Activated T-helper 2 cell treated with anti-CD3 and anti-CD28 coated beads, Interferon-gamma antibody, Interleukin-2, Interleukin-4, amounts not matched to agents 10 μg/mL and 5 μg/mL and 100 μg/mL, durations not matched to agents 14 hours and 24 hours and 36 hours (primary cell): ENCODE results near the gene SOX2. TPM values are rescaled to one million over a fixed set of nuclear protein-coding genes. Genes with fewer than 3 reads are reported as not detected.

Experiments used
- DNase-seq: peaks from one replicate; pipeline ENCODE4 v3.0.0; 2021; ENCODE audit warnings: low spot score
- H3K27ac Mint-ChIP-seq: one replicate; pipeline ENCODE4 v1.8.0; 2021; ENCODE audit warnings: mixed read lengths
- H3K27me3 Mint-ChIP-seq: one replicate; pipeline ENCODE4 v1.8.0; 2021; ENCODE audit warnings: low read depth, mixed read lengths
- H3K36me3 Mint-ChIP-seq: one replicate; pipeline ENCODE4 v1.8.0; 2021; ENCODE audit warnings: low read depth, mixed read lengths
- H3K4me1 Mint-ChIP-seq: one replicate; pipeline ENCODE4 v1.8.0; 2021; ENCODE audit warnings: low read depth, mixed read lengths
- H3K4me3 Mint-ChIP-seq: one replicate; pipeline ENCODE4 v1.8.0; 2021; ENCODE audit warnings: low read depth, mild to moderate bottlenecking, moderate library complexity, mixed read lengths
- H3K9me3 Mint-ChIP-seq: one replicate; pipeline ENCODE4 v1.8.0; 2021; ENCODE audit warnings: mixed read lengths
- intact Hi-C: fragments of 100-400 bp; cut with micrococcal nuclease; formaldehyde crosslinking; loops from one replicate; pipeline ENCODE4 v1.15.1; 2023
- total RNA-seq: library from RNA; stranded (reverse); gene quantifications from 2 replicates; pipeline ENCODE4 v1.2.3, GENCODE V29; 2022

SOX2 gene
- total RNA-seq, 1 donor from 2014 or later = not detected

DNA sequence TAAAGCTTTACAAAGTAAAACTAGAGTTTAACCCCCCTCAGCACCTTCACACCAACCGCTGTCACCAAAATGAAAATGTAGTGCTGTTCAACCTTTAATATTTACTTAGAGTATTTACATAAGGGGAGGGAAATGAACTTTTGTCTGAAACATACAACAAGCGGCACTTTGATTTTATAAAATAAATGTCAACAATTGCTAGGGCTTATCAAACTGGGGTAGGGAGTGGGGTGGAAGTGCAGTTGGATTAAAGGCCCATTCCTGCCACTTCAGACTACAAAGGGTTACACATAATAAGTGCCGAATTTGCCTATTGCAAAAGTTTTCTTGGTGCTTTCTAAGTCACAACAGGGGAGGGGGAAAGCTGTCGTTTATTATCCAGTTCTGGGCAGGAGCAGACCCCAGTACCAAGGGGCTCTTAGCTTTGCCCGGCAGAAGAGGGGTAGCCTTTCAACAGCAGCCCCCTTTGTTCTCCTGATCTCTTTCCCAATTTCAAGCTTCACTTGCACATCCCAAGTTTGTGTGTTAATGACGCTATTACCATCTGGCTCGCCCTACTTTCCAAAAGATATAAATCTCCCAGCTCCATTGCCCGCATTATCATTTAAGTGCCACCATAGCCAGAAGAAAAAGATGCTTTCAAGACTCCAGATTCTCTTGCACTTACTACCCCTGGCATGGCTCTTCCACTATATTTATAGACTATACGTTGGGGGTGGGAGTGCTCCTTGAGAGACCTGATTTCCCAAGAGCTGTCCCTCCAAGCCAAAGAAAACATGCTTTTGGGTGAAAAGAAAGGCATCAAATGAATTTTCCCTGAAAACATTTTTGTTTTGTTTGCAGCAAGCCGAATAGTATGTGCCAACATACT lies 17.0 kb downstream of the SOX2 start:
- peaks cover 9% of the 10 kb centered on the region for H3K9me3 Mint-ChIP-seq
- no peak overlapping the region for H3K4me3 Mint-ChIP-seq
- intact Hi-C loops = loop anchor here (5.0 to 10.0 kb wide), 2 partner anchors 954 to 1694 kb away; partner anchors contain the start of gene PEX5L
- H3K27me3 Mint-ChIP-seq = peaks cover 65% of the 10 kb centered on the region
- no peak for DNase-seq
- H3K36me3 Mint-ChIP-seq = peaks cover 7% of the 10 kb centered on the region
- H3K4me1 Mint-ChIP-seq = peaks cover 6% of the 10 kb centered on the region
- H3K27ac Mint-ChIP-seq = no peak overlapping the region

DNA sequence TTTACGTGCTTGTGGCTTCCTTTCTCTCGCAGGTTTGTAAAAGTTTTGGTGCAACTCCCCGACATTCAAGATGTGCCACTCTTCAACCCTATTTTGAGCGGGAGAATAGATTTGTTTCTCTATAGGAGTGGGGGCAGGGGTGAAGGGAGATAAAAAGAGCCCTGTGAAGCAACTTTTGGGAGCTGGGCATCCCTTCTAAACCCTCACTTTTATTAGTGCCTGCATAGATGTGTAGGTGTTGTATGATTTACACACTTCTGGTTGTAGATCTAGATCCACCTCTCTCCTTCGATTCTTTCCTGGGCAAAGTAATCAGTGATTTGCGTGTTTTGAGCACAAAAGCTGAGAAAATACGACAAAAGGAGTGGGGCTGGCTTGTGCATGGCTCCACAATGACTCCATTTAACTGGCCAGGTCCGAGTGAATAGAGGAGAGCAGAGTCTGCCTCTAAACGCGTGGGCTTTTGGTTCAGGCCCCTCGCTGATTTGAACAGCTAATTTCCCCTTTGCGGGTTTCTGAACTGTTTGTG lies 17.7 kb downstream of the SOX2 start:
- intact Hi-C loops = loop anchor here (5.0 to 10.0 kb wide), 2 partner anchors 953 to 1695 kb away; partner anchors contain the start of gene PEX5L
- no peak overlapping the region for H3K4me3 Mint-ChIP-seq
- H3K27me3 Mint-ChIP-seq = peaks cover 58% of the 10 kb centered on the region
- H3K27ac Mint-ChIP-seq = no peak overlapping the region
- H3K9me3 Mint-ChIP-seq = peaks cover 6% of the 10 kb centered on the region
- peaks cover under 1% of the 10 kb centered on the region for H3K36me3 Mint-ChIP-seq
- H3K4me1 Mint-ChIP-seq = peaks cover 5% of the 10 kb centered on the region
- no peak for DNase-seq

GRCh38 chr3:181730316-181730715 lies 18.6 kb downstream of the SOX2 start:
- peaks cover 4% of the 10 kb centered on the region for H3K4me1 Mint-ChIP-seq
- DNase-seq = no peak
- peaks cover 50% of the 10 kb centered on the region for H3K27me3 Mint-ChIP-seq
- intact Hi-C loops = no loop called here
- no peak overlapping the region for H3K4me3 Mint-ChIP-seq
- peaks cover 4% of the 10 kb centered on the region for H3K9me3 Mint-ChIP-seq
- H3K27ac Mint-ChIP-seq = no peak overlapping the region
- H3K36me3 Mint-ChIP-seq = no peaks in the 10 kb centered on the region

DNA sequence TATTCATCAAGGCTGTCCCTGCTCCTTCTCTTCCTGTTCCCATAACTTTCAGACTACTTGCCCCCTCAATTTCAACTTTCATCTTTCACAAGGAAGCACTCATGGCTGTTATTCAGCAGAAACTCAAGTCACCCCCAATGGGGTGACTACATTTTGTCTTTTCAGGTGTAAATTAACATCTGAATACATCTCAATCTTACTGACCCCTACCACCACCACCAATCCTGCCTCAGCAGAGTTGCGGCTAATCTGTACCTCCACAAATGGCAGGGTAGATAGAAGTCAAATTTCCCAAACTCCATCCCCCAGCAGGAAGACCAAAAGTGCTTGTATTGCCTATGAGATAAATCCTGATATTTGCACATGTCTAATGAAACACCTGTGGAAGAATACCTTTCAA lies 19.2 kb downstream of the SOX2 start:
- peaks cover 4% of the 10 kb centered on the region for H3K9me3 Mint-ChIP-seq
- DNase-seq = no peak
- no peak overlapping the region for H3K4me3 Mint-ChIP-seq
- no peak overlapping the region for H3K27ac Mint-ChIP-seq
- peaks cover 46% of the 10 kb centered on the region for H3K27me3 Mint-ChIP-seq
- peaks cover 4% of the 10 kb centered on the region for H3K4me1 Mint-ChIP-seq
- intact Hi-C loops = no loop called here
- H3K36me3 Mint-ChIP-seq = no peaks in the 10 kb centered on the region

- no peaks in the 10 kb centered on the region for H3K4me1 Mint-ChIP-seq
- no peaks in the 10 kb centered on the region for H3K36me3 Mint-ChIP-seq
These were observed 24.2 kb downstream of the SOX2 start for GRCh38 chr3:181735911-181736310.

GRCh38 chr3:181738551-181738950 lies 26.8 kb downstream of the SOX2 start:
- Mint-ChIP-seq H3K27me3 (no peaks in the 10 kb centered on the region), H3K9me3 (no peaks in the 10 kb centered on the region), H3K36me3 (no peaks in the 10 kb centered on the region), H3K4me1 (no peaks in the 10 kb centered on the region), H3K4me3 (no peak overlapping the region), H3K27ac (no peak overlapping the region)
- intact Hi-C loops = no loop called here
- no peak for DNase-seq

More at GRCh38 chr3:181735911-181736310, 24.2 kb downstream of the SOX2 start:
- H3K27ac Mint-ChIP-seq = no peak overlapping the region
- H3K9me3 Mint-ChIP-seq = no peaks in the 10 kb centered on the region
- intact Hi-C loops = no loop called here
- no peak for DNase-seq
- peaks cover 4% of the 10 kb centered on the region for H3K27me3 Mint-ChIP-seq
- H3K4me3 Mint-ChIP-seq = no peak overlapping the region

DNA sequence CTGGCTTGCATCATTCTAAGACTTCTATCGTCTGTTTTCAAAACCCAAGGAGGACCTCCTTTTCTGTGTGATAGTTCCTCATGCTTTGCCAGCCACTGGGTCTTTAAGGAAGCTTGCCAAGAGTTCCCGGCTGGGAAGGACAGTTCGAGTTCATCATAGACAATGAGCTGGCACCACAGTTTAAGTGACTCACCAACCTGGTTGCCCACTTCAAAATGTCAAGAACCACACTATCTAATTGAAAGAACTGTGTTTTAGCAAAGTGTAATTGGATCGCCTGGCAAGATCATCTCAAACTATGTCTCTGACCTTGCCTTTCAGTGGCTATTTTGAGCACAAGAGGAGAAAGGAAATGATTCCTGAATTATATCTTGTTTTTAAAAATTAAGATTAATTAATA lies 27.9 kb downstream of the SOX2 start:
- H3K4me1 Mint-ChIP-seq = no peaks in the 10 kb centered on the region
- H3K4me3 Mint-ChIP-seq = no peak overlapping the region
- H3K27ac Mint-ChIP-seq = no peak overlapping the region
- no peaks in the 10 kb centered on the region for H3K9me3 Mint-ChIP-seq
- no peaks in the 10 kb centered on the region for H3K27me3 Mint-ChIP-seq
- H3K36me3 Mint-ChIP-seq = no peaks in the 10 kb centered on the region
- DNase-seq = no peak
- intact Hi-C loops = no loop called here

- H3K27ac Mint-ChIP-seq = no peak overlapping the region
- intact Hi-C loops = no loop called here
- H3K4me1 Mint-ChIP-seq = no peaks in the 10 kb centered on the region
- DNase-seq = no peak
- no peaks in the 10 kb centered on the region for H3K36me3 Mint-ChIP-seq
- no peak overlapping the region for H3K4me3 Mint-ChIP-seq
- H3K9me3 Mint-ChIP-seq = no peaks in the 10 kb centered on the region
- no peaks in the 10 kb centered on the region for H3K27me3 Mint-ChIP-seq
These were observed 29.7 kb downstream of the SOX2 start for GRCh38 chr3:181741417-181741816.

DNA sequence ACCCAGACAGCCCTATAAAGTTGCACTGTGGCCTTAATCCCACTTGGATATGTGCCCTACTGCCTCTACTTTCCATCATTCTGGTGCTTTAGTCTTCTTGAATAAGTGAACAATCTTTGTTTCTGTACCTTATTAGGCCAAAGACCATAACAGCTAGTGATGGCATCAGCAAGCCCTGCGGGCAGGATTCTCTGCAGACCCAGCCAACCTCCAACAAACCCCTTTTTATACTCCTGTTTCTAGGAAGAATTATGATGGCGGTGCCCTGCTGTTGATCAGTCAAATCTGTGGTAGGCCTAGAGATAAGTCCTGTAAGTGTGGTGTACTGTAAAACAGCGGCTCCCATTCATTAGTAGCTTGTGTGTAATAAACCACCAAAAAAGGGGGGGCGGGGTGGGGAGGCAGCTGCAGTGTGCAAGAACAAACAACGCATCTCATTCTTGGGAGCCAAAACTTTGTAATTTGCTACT lies 40.5 kb downstream of the SOX2 start:
- H3K9me3 Mint-ChIP-seq = no peaks in the 10 kb centered on the region
- no peak overlapping the region for H3K27ac Mint-ChIP-seq
- H3K4me1 Mint-ChIP-seq = no peaks in the 10 kb centered on the region
- no peaks in the 10 kb centered on the region for H3K27me3 Mint-ChIP-seq
- no peak overlapping the region for H3K4me3 Mint-ChIP-seq
- DNase-seq = no peak
- intact Hi-C loops = no loop called here
- no peaks in the 10 kb centered on the region for H3K36me3 Mint-ChIP-seq

DNA sequence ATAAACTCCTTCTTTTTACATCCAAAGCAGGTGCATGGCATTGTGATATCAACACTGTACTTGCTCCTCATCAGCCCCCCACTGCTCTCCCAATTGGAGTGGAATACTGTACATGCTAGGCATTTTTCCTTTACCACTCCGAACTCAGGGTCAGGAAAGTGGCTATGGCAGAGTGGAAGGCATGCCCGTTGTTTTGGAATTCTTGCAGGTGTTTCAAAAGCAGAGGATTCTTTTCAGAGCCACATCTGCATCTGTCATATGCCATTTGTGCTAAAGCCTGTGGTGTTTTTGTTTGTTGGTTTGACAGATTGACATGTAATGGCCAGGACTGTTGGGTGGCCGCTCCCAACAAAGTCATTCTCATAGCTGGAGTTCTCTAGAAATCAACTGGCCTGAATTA lies 41.7 kb downstream of the SOX2 start:
- H3K27ac Mint-ChIP-seq = no peak overlapping the region
- intact Hi-C loops = no loop called here
- no peaks in the 10 kb centered on the region for H3K36me3 Mint-ChIP-seq
- no peak for DNase-seq
- H3K4me1 Mint-ChIP-seq = no peaks in the 10 kb centered on the region
- H3K4me3 Mint-ChIP-seq = no peak overlapping the region
- H3K9me3 Mint-ChIP-seq = no peaks in the 10 kb centered on the region
- no peaks in the 10 kb centered on the region for H3K27me3 Mint-ChIP-seq

- no peaks in the 10 kb centered on the region for H3K27me3 Mint-ChIP-seq
- DNase-seq = no peak
- no peak overlapping the region for H3K27ac Mint-ChIP-seq
- no peaks in the 10 kb centered on the region for H3K4me1 Mint-ChIP-seq
- intact Hi-C loops = no loop called here
- no peaks in the 10 kb centered on the region for H3K36me3 Mint-ChIP-seq
- no peaks in the 10 kb centered on the region for H3K9me3 Mint-ChIP-seq
- H3K4me3 Mint-ChIP-seq = no peak overlapping the region
These were observed 44.2 kb downstream of the SOX2 start for GRCh38 chr3:181755959-181756358.

DNA sequence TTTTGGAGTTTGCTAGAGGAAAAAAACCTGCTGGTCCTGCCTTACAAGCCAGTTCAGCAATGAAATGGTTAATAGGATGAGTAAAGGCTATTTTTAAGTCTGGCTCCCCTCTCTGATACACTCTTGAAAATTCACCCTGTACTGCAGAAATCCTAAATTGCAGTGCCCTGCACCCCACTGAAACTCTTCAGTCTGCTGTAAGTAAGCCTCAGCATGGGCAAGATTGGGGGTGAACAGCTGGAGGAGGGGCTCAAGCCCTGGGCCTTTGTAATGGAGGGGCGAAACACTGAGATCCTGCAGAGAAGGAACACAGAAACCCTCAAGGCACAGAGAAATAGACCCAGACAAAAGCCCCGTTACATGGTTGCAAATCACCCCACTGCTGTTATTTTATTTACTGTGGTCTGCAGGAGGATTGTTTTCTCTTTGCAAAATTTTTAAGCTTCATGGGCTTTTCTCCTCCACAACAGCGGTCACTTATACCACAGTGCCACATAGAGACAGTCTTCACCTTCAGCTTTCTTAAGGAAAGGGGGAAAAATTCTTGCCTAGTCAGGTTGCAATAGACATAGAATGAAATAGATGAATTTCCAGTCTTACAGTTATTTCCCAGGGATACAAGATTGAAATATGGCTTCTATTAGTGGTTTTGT lies 45.0 kb downstream of the SOX2 start:
- Mint-ChIP-seq H3K4me3 (no peak overlapping the region), H3K27me3 (no peaks in the 10 kb centered on the region), H3K4me1 (no peaks in the 10 kb centered on the region), H3K36me3 (no peaks in the 10 kb centered on the region), H3K27ac (no peak overlapping the region), H3K9me3 (no peaks in the 10 kb centered on the region)
- intact Hi-C loops = no loop called here
- no peak for DNase-seq
